ENCODE results near the gene GSTM2. TPM values are rescaled to one million over a fixed set of nuclear protein-coding genes. Genes with fewer than 3 reads are reported as not detected.

Gene GSTM2
- total and polyA plus RNA-seq, 2 of the 4 experiments (the other 2 are of a cell fraction) = 10.2 to 85.5 TPM

- H3K23ac ChIP-seq (ENCODE audit: low read depth, low read length) = no peak overlapping the region
- H3K14ac ChIP-seq (replicated peaks; ENCODE audit: low read depth, low read length) = no peak overlapping the region
- no peaks in the 10 kb centered on the region for H4K20me1 ChIP-seq (ENCODE audit: insufficient read depth, low read length)
- ChIA-PET POLR2A (ENCODE audit: unreplicated experiment) (no interaction called here), CTCF (no interaction called here)
- no peaks in the 10 kb centered on the region for H3K36me3 ChIP-seq (ENCODE audit: control insufficient read depth, insufficient read depth, low read length)
- H2BK15ac ChIP-seq (ENCODE audit: low read depth, low read length) = no peak overlapping the region
- intact Hi-C loops (cut with micrococcal nuclease) = no loop called here
- no peak overlapping the region for H3K4ac ChIP-seq (ENCODE audit: low read depth, low read length)
- H4K5ac ChIP-seq (ENCODE audit: low read depth, low read length) = no peak overlapping the region
- dilution Hi-C loops (cut with HindIII; ENCODE audit: low sequenced_read_pairs, unreplicated experiment) = no loop called here
- H2AFZ ChIP-seq (replicated peaks; ENCODE audit: low read length, poor library complexity) = no peak overlapping the region
- no peak overlapping the region for H2BK120ac ChIP-seq (ENCODE audit: low read depth, low read length)
- no peak overlapping the region for H2AK9ac ChIP-seq (replicated peaks; ENCODE audit: low read depth, low read length, poor library complexity)
- H4K8ac ChIP-seq (ENCODE audit: low read depth in 2 of 2, low read length in 2 of 2) = no peak overlapping the region
- no peak overlapping the region for H2BK5ac ChIP-seq (ENCODE audit: low read depth, low read length, poor library complexity, severe bottlenecking)
- no peaks in the 10 kb centered on the region for H3K79me1 ChIP-seq (ENCODE audit: low read depth in 1 of 2, low read length in 2 of 2)
- no peaks in the 10 kb centered on the region for H3K9me1 ChIP-seq (ENCODE audit: insufficient read depth, low read length)
- H3K4me1 ChIP-seq (ENCODE audit: control insufficient read depth, insufficient read depth, low read length) = no peaks in the 10 kb centered on the region
- WGBS, 2 experiments (ENCODE audit: extremely low coverage in 2 of 2, insufficient read length in 1 of 2) = no CpG with 5 or more reads among the region's 6 CpGs
- H3K4me2 ChIP-seq (ENCODE audit: low read depth, low read length) = no peak overlapping the region
- ATAC-seq (ENCODE audit: low read depth) = no peak
- H2AK5ac ChIP-seq (ENCODE audit: low read depth, low read length) = no peak overlapping the region
- BruUV-seq (replicated peaks) = no TSS peak
- H3K27ac ChIP-seq (ENCODE audit: insufficient read depth, low read length) = no peak overlapping the region
- no peak overlapping the region for H3K9ac ChIP-seq (ENCODE audit: low read depth, low read length)
- no peak overlapping the region for H3K56ac ChIP-seq (ENCODE audit: extremely low read depth, insufficient read depth, low read length)
- in situ Hi-C loops (cut with MboI; ENCODE audit: low sequenced_read_pairs) = no loop called here
- no peak overlapping the region for H2BK20ac ChIP-seq (ENCODE audit: low read depth, low read length)
- no peak overlapping the region for H3K18ac ChIP-seq (ENCODE audit: low read depth, low read length)
- H3K27me3 ChIP-seq (ENCODE audit: control insufficient read depth, insufficient read depth, low read length) = no peaks in the 10 kb centered on the region
- TF ChIP-seq CTCF (conservative IDR thresholded peaks at IDR 0.05; ENCODE audit: low read depth, low read length) (no peak), USF2 (IDR thresholded peaks at IDR 0.05; ENCODE audit: low read depth, low read length) (no peak), NFE2L2 (IDR thresholded peaks at IDR 0.05; ENCODE audit: low read depth, low read length) (no peak), MAZ (IDR thresholded peaks at IDR 0.05; ENCODE audit: borderline replicate concordance, low read depth, low read length) (no peak), RCOR1 (IDR thresholded peaks at IDR 0.05; ENCODE audit: insufficient replicate concordance, low read length) (no peak), MXI1 (IDR thresholded peaks at IDR 0.05; ENCODE audit: borderline replicate concordance, low read depth, low read length) (no peak), BHLHE40 (IDR thresholded peaks at IDR 0.05; ENCODE audit: low read depth, low read length) (no peak), RAD21 (IDR thresholded peaks at IDR 0.05; ENCODE audit: low read length) (no peak), RFX5 (IDR thresholded peaks at IDR 0.05; ENCODE audit: low read depth, low read length) (no peak), MAFK (IDR thresholded peaks at IDR 0.05; ENCODE audit: low read depth, low read length) (no peak), POLR2A (IDR thresholded peaks at IDR 0.05; ENCODE audit: low read depth, low read length) (no peak), CEBPB (IDR thresholded peaks at IDR 0.05; ENCODE audit: low read depth, low read length) (no peak), SMC3 (IDR thresholded peaks at IDR 0.05; ENCODE audit: low read depth, low read length) (no peak), CHD1 (IDR thresholded peaks at IDR 0.05; ENCODE audit: low read depth, low read length) (no peak), FOS (IDR thresholded peaks at IDR 0.05; ENCODE audit: low read depth, low read length) (no peak), ELK1 (IDR thresholded peaks at IDR 0.05; ENCODE audit: borderline replicate concordance, low read depth, low read length) (no peak)
- no peak for DNase-seq
- no peak overlapping the region for H3K4me3 ChIP-seq (ENCODE audit: insufficient read depth, low read depth, low read length)
- no peak overlapping the region for H4K91ac ChIP-seq (ENCODE audit: insufficient read depth, low read depth, low read length)
- no peaks in the 10 kb centered on the region for H3K9me3 ChIP-seq (ENCODE audit: control insufficient read depth, insufficient read depth, low read length)
These were observed 22.1 kb downstream of the GSTM2 start for GRCh38 chr1:109689844-109690405.
